Neutrophil (primary cell): ENCODE measurements around the gene SF3B4.

Experiments
- H3K27ac ChIP-seq: fragments of 200-600 bp; sonication (generic); 2 replicates; pipeline ENCODE4 v1.5.1; 2016; ENCODE audit warnings: mild to moderate bottlenecking, moderate library complexity
- H3K27me3 ChIP-seq: fragments of 200-600 bp; sonication (generic); 2 replicates; pipeline ENCODE4 v1.6.0; 2016; ENCODE audit warnings: mild to moderate bottlenecking
- H3K36me3 ChIP-seq: fragments of 200-600 bp; sonication (generic); 2 replicates; pipeline ENCODE4 v1.5.1; 2017
- H3K4me1 ChIP-seq, 2 experiments: fragments of 200-600 bp in 1 of 2; sonication (generic) in 1 of 2; 1 replicate in 1 of 2; 2 replicates in 1 of 2; pipeline versions ENCODE4 v1.5.1 to v1.6.1; 2013 to 2016; ENCODE audit warnings: low read depth in 1 of 2, low read length in 1 of 2, mild to moderate bottlenecking in 1 of 2, moderate library complexity in 1 of 2; ENCODE audit not compliant: control insufficient read depth in 1 of 2, insufficient read depth in 1 of 2
- H3K4me3 ChIP-seq, 2 experiments: fragments of 200-600 bp in 1 of 2; sonication (generic) in 1 of 2; 1 replicate in 1 of 2; 2 replicates in 1 of 2; pipeline ENCODE4 v1.5.1; 2013 to 2016; ENCODE audit warnings: low read depth in 1 of 2, low read length in 1 of 2, mild to moderate bottlenecking in 1 of 2, moderate library complexity in 1 of 2
- H3K9me3 ChIP-seq: fragments of 200-600 bp; sonication (generic); 2 replicates; pipeline ENCODE4 v1.5.1; 2016
- TF ChIP-seq, protein P1 (sequence below): fragments of 200-600 bp; sonication (generic); IDR thresholded peaks from 2 replicates; pipeline ENCODE4 v1.5.1; 2016; ENCODE audit warnings: antibody characterized with exemption

The SF3B4 gene

GRCh38 chr1:149903836-149904491 is 23.6 kb downstream of the SF3B4 start:
- Histone ChIP-seq H3K4me3 (no peak overlapping the region), H3K27me3 (no peaks in the 10 kb centered on the region), H3K4me1 (peaks cover 8 to 15% of the 10 kb centered on the region in 2 experiments), H3K36me3 (peaks cover 25% of the 10 kb centered on the region), H3K9me3 (no peaks in the 10 kb centered on the region), H3K27ac (no peak overlapping the region)
- TF ChIP-seq, protein P1, sequence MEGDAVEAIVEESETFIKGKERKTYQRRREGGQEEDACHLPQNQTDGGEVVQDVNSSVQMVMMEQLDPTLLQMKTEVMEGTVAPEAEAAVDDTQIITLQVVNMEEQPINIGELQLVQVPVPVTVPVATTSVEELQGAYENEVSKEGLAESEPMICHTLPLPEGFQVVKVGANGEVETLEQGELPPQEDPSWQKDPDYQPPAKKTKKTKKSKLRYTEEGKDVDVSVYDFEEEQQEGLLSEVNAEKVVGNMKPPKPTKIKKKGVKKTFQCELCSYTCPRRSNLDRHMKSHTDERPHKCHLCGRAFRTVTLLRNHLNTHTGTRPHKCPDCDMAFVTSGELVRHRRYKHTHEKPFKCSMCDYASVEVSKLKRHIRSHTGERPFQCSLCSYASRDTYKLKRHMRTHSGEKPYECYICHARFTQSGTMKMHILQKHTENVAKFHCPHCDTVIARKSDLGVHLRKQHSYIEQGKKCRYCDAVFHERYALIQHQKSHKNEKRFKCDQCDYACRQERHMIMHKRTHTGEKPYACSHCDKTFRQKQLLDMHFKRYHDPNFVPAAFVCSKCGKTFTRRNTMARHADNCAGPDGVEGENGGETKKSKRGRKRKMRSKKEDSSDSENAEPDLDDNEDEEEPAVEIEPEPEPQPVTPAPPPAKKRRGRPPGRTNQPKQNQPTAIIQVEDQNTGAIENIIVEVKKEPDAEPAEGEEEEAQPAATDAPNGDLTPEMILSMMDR: no peak

- Histone ChIP-seq H3K4me1 (peaks cover 8 to 15% of the 10 kb centered on the region in 2 experiments), H3K4me3 (peak within 1 kb of the TSS; percentile 68 to 94), H3K27me3 (no peaks in the 10 kb centered on the region), H3K36me3 (peaks cover 2% of the 10 kb centered on the region), H3K27ac (peak within 1 kb of the TSS; percentile 71), H3K9me3 (no peaks in the 10 kb centered on the region)
- TF ChIP-seq, protein P1: no peak
Observed at GRCh38 chr1:149899460-149900284, 27.9 kb downstream of the SF3B4 start, which contains the start of gene BOLA1. BOLA1 (plus strand) TSS chr1:149899568; CDS start chr1:149900060, 492 bp downstream.

DNA sequence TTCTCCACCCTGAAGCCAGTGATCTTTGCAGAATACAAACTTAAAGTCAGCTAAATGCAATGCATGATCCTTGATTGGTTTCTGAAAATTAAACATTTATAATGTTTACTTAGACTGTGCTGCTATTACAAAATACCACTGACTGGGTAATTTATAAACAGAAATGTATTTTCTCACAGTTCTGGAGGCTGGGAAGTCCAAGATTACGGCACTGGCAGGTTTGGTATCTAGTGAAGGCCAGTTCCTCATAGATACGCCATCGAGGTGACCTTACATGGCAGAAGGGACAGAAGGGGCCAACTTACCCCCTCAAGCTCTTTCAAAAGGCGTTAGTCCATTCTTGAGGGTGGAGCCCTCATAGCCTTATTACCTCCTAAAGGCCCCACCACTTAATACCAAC is 31.0 kb downstream of the SF3B4 start:
- TF ChIP-seq, protein P1: no peak
- Histone ChIP-seq H3K4me3 (no peak overlapping the region), H3K36me3 (no peaks in the 10 kb centered on the region), H3K4me1 (peaks cover 8 to 15% of the 10 kb centered on the region in 2 experiments), H3K9me3 (no peaks in the 10 kb centered on the region), H3K27ac (no peak overlapping the region), H3K27me3 (no peaks in the 10 kb centered on the region)

- TF ChIP-seq, protein P1: no peak
- peak overlapping the region; percentile 71 to 93 for H3K4me3 ChIP-seq
- peak overlapping the region; percentile 99 for H3K27ac ChIP-seq
Observed at GRCh38 chr1:149888999-149889289, 38.7 kb downstream of the SF3B4 start.

GRCh38 chr1:149888247-149888998 is 39.2 kb downstream of the SF3B4 start:
- Histone ChIP-seq H3K27me3 (no peaks in the 10 kb centered on the region), H3K36me3 (peaks cover 3% of the 10 kb centered on the region)
- TF ChIP-seq, protein P1: no peak

More at GRCh38 chr1:149888999-149889289, 38.7 kb downstream of the SF3B4 start:
- peaks cover 16% of the 10 kb centered on the region for H3K9me3 ChIP-seq
- no peaks in the 10 kb centered on the region for H3K27me3 ChIP-seq
- peaks cover 3% of the 10 kb centered on the region for H3K36me3 ChIP-seq
- peaks cover 22 to 33% of the 10 kb centered on the region in 2 experiments for H3K4me1 ChIP-seq

More at GRCh38 chr1:149888247-149888998, 39.2 kb downstream of the SF3B4 start:
- peaks cover 28 to 39% of the 10 kb centered on the region in 2 experiments for H3K4me1 ChIP-seq
- peaks cover 16% of the 10 kb centered on the region for H3K9me3 ChIP-seq
- H3K4me3 ChIP-seq: peak overlapping the region; percentile 71 to 93
- H3K27ac ChIP-seq: peak overlapping the region; percentile 99
